Activated CD4-positive, CD25-positive, alpha-beta regulatory T cell (primary cell): ENCODE results near the gene NRBF2.
A peak's percentile ranks its signal among the peaks of the same experiment; 100 is the strongest.
"Not testable (repeated sequence)": the region's sequence is repeated elsewhere in the genome, so short reads cannot be mapped to it uniquely, and the experiment has no call there.

Source experiments
- DNase-seq, 4 experiments: peaks; one replicate each; lab custom pipeline; 2025; lab: John Stamatoyannopoulos, UW

Gene NRBF2

DNA sequence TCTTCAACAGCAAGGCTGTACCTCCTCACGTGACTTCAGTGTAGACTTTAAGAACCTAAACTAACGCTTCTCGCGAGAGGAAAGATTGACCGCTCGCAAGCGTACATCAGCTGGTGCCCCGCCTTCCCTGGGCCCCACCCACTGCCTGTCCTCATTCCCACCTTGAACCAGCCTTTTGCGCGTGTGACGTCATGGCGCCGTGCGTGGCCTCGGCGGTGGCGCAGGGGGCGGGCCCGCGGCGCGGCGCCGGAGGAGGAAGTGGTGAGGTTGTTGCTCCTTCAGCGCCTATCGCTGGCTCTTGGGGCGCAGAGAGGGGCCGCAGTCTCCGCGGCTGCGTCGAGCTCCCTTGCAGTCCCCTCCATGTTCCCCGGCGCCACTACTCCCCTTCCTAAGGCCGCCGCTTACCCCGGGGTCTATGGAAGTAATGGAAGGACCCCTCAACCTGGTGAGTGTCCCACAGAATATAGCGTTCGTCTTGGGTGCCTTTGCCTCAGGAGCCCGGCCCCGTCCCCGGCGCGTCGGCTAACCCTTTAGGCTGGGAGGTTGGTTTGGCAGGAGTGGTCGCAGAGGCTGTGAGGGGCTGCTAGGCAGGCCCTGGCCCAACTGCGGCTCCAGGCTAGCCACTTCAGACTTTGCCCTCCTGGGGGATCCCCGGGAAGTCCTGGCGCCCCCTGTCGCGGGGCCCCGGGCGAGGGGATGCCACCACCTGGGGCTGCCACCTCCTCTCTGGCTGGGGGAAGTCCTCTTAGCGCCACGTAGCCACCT is at the start of gene NRBF2:
NRBF2 (plus strand) TSS at position 273 of the 765 bp plus-strand sequence; CDS start at position 416, 143 bp downstream.
- peak; percentile 89 to 93 (median 92) for DNase-seq

DNA sequence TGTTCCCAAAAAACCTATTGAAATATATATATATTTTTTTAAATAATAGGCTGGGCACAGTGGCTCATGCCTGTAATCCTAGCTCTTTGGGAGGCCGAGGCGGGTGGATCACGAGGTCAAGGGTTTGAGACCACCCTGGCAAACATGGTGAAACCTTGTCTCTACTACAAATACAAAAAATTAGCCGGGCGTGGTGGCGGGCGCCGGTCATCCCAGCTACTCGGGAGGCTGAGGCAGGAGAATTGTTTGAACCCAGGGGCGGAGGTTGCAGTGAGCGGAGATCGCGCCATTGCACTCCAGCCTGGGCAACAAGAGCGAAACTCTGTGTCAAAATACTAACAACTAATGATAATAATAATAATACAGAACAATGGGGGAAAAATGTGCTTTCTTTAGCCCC is 49.7 kb upstream of the NRBF2 start:
- DNase-seq, result not testable (repeated sequence)

DNA sequence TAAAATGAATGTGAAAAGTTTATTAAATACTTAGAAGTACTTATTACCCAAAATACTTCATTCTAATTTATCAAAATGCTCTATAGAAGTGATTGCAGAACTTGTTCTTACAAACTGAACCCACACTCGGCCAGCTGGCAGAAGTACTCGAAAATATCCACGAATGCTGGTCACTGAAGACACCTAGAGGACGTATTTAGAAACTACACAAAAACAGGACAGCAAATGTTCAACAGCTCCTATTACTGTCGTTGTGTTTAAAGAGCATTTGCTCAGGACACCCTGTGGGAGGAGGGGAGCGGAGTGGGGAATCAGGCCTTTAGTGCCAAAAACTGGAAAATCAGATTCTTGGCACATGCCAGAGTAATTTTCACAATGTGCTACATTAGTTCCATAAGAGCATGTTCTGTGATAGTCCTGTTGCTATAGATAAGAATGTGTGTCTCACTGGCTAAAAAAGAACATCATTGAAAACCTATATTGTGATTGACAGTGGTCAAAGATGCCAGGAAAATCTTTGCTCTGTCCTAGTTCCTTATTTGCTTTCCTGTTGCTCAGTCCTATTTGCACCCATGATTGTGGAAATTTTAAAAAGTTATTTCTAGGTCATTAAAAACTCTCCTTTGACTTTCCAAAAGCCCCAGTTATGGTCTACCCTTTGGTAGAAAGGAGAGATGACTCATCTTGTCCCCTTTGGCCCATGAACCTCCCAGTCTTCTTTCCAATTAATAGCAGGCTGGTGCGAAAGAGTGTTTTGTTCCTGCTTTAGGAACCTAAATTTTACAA is 49.0 kb upstream of the NRBF2 start:
- peak in 2 of 4 experiments; percentile 3 to 12 for DNase-seq

GRCh38 chr10:63084690-63085382 is 48.3 kb upstream of the NRBF2 start:
- no peak for DNase-seq

- no peak for DNase-seq
Observed at GRCh38 chr10:63093227-63093626, 39.9 kb upstream of the NRBF2 start.

DNA sequence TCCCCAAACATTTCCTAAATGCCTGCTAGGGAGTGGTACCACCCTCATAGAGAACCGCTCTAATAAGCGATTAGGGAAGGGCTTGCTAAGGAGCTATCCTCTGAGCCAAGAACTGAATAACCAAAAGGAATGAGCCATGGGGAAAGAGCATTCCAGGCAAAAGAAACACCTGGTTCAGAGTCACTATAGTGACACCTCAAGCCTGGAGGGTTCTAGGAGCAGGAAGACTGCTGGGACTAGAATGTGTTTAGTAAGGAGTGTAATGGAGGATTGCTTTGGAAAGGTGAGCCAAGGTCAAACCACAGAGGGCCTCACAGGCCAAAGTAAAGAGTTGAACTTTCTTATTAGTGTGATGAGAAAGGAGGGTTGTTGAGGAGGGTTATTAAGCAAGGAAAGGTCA is 38.7 kb upstream of the NRBF2 start:
- DNase-seq, result no peak

- DNase-seq, result no peak
Observed at GRCh38 chr10:63094881-63095280, 38.2 kb upstream of the NRBF2 start.

GRCh38 chr10:63099734-63100133 is 33.4 kb upstream of the NRBF2 start:
- no peak for DNase-seq

DNA sequence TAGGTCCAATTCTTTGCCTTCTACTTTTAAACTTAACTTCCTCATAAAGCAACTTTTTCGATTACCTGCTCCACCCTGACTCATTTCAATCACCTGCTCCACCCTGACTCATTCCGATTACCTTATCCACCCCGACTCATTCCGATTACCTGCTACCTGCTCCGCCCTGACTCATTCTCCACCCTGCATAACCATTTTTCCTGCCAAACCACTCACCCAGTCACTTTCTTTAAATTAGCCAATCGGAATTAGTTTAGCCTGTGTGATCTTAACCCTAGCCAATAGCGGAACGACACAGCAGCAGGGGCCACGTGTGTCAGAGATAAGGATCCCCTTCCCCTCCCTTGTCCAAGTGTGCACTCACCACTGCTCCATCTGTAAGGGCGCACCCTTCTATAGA is 32.0 kb upstream of the NRBF2 start:
- not testable (repeated sequence) for DNase-seq

GRCh38 chr10:63102279-63102883 is 30.7 kb upstream of the NRBF2 start:
- not testable (repeated sequence) for DNase-seq

- not testable (repeated sequence) for DNase-seq
Observed at GRCh38 chr10:63103178-63103577, 29.9 kb upstream of the NRBF2 start.

DNA sequence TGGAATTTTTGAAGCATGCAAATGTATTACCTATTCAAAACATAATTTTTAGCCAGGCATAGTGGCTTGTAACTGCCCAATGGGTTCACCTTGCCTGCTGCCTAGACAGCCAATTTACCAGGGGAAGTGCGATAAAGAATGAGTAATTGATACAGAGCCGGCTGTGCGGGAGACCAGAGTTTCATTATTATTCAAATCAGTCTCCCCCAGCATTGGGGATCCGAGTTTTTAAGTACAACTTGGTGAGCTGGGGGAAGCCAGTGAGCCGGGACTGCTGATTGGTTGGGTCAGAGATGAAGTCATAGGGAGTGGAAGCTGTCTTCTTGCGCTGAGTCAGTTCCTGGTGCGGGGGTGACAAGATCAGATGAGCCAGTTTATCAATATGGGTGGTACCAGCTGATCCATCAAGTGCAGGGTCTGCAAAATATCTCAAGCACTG is 29.1 kb upstream of the NRBF2 start:
- peak in 1 of 4 experiments; percentile 12 for DNase-seq

GRCh38 chr10:63105225-63106110 is 27.7 kb upstream of the NRBF2 start:
- no peak for DNase-seq

- DNase-seq, result no peak
Observed at GRCh38 chr10:63106111-63106755, 26.9 kb upstream of the NRBF2 start.

GRCh38 chr10:63107943-63108437 is 25.1 kb upstream of the NRBF2 start:
- DNase-seq, result no peak

DNA sequence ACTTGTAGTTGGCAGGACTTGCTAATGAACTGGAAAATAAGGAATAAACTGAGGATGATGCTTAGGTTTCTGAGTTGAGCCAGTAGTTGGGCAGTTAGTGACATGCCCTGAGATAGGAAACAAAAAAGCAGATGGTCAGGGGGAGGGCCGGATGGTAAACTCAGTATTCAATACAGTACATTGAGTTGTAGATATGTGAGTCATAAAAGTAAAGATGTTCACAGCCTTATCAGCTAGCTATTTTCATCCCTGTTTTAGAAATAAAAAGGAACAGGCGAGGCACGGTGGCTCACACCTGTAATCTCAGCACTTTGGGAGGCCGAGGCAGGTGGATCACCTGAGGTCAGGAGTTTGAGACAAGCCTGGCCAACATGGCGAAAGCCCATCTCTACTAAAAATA is 22.2 kb upstream of the NRBF2 start:
- no peak for DNase-seq

DNA sequence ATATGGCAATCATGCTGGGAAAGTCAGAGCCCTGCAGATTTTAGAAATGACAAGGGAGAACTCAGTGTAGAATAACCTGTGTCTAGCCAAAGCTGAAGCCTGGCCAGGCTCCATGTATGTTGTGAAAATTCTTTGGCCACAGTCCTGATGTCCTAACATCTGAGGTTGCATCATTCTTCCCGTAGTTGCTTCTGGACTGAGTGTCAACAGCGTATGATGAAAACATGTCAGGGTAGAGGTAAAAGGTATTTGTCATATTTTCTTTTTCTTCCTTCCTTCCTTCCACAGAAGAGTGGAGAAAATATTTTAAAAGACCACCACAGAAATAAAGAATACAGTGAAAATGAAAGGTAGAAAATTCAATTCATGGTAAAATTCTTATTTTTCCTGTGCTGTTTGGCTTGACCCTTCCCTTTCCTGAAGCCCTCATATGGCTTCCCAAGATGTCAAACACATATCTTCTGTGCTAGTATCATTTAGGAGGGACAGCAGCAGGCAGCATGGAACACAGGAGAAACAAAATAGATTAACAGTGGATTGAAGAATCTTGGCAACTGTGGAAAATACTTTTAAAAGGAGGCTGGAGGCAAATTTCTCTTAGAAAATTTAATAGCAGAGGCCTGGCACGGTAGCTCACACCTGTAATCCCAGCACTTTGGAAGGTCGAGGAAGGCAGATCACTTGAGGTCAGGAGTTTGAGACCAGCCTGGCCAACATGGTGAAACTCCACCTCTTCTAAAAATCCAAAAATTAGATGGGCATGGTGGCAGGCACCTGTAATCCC is 18.9 kb upstream of the NRBF2 start:
- DNase-seq, result no peak

DNA sequence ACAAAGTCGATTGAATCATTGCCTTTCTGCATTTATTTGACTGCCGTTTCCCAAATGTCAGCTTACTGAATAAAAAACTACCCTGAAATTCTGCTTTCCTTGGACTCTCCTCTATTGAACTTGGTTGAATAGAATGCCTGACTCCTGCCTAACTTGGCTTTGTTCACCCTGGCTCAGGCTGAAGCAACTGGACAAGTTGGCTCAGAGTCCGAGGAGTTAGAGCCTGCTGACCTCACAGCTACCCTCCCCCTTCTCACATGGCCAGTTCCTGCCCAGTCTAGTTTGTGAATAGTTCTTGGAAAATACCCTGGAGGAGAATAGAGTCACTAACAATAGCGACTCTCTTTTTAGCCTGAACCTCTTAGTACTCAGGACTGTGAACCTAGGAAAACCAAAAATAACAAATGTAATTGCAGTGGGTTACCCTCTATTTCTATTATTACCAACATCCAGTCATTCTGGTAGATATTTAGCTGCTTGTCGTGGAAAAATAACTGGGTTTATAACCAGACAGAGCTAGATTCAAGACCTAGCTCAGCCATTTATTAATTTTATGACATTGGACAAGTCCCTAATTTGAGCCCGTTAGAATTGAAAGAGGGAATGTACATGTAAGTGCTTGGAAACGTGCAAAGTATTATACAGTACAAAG is 17.3 kb upstream of the NRBF2 start:
- DNase-seq, result no peak

- no peak for DNase-seq
Observed at GRCh38 chr10:63116452-63117072, 16.6 kb upstream of the NRBF2 start.
